WTC11 (cell line): Measurements from ENCODE around the gene TREM1. TPM values are rescaled to one million over a fixed set of nuclear protein-coding genes. Genes with fewer than 3 reads are reported as not detected.

Experiments
- ATAC-seq: fragments of 200-7000 bp; cut with Tn5 transposase; 2 replicates; pipeline ENCODE4 v1.10.0; 2021; ENCODE audit warnings: mild to moderate bottlenecking, moderate library complexity
- CTCF ChIA-PET: fragments of 300-600 bp; sonication (Branson Sonifier 250); formaldehyde crosslinking; loops from one replicate; lab custom pipeline; 2021; ENCODE audit warnings: antibody characterized with exemption; lab: Charles Lee
- POLR2A ChIA-PET: fragments of 350-600 bp; sonication (Branson Sonifier 250); formaldehyde crosslinking; loops from one replicate; lab custom pipeline; 2021; ENCODE audit warnings: antibody characterized with exemption; lab: Charles Lee
- DNase-seq: peaks from one replicate; pipeline ENCODE4 v3.0.0; 2021; ENCODE audit warnings: low spot score
- H3K27ac Mint-ChIP-seq: 2 replicates; pipeline ENCODE4 v1.8.0; 2021; ENCODE audit warnings: mixed read lengths
- H3K27me3 Mint-ChIP-seq: 2 replicates; pipeline ENCODE4 v1.8.0; 2021; ENCODE audit warnings: low read depth, mild to moderate bottlenecking, moderate library complexity, mixed read lengths
- H3K36me3 Mint-ChIP-seq: 2 replicates; pipeline ENCODE4 v1.8.0; 2021; ENCODE audit warnings: mixed read lengths
- H3K4me1 Mint-ChIP-seq: 2 replicates; pipeline ENCODE4 v1.8.0; 2022; ENCODE audit warnings: mixed read lengths
- H3K4me3 Mint-ChIP-seq: 2 replicates; pipeline ENCODE4 v1.8.0; 2021; ENCODE audit warnings: mild to moderate bottlenecking, moderate library complexity, mixed read lengths
- H3K9me3 Mint-ChIP-seq: 2 replicates; pipeline ENCODE4 v1.8.0; 2021; ENCODE audit warnings: mixed read lengths
- CBFB ChIP-seq: sonication (generic); formaldehyde crosslinking; IDR thresholded peaks from 2 replicates; pipeline ENCODE4 v1.8.1; 2022; ENCODE audit warnings: mild to moderate bottlenecking, low read depth, missing genetic modification reagents
- E2F1 ChIP-seq: sonication (generic); formaldehyde crosslinking; IDR thresholded peaks from 2 replicates; pipeline ENCODE4 v1.8.0; 2022; ENCODE audit warnings: mild to moderate bottlenecking, missing genetic modification reagents
- ERG ChIP-seq: fragments of 250-450 bp; sonication (Bioruptor Pico); IDR thresholded peaks from 2 replicates; pipeline ENCODE4 v1.8.0; 2021; ENCODE audit warnings: mild to moderate bottlenecking
- GTF2I ChIP-seq: fragments of 250-450 bp; sonication (Bioruptor Pico); conservative IDR thresholded peaks from 2 replicates; pipeline ENCODE4 v1.4.0; 2021; ENCODE audit warnings: mild to moderate bottlenecking
- HMGA2 ChIP-seq: fragments of 250-450 bp; sonication (Bioruptor Pico); IDR thresholded peaks from 2 replicates; pipeline ENCODE4 v1.4.0; 2021; ENCODE audit warnings: mild to moderate bottlenecking, moderate library complexity
- IRF1 ChIP-seq: sonication (generic); formaldehyde crosslinking; IDR thresholded peaks from 2 replicates; pipeline ENCODE4 v1.8.0; 2023; ENCODE audit warnings: missing genetic modification reagents
- JAZF1 ChIP-seq: fragments of 250-450 bp; sonication (Bioruptor Pico); IDR thresholded peaks from 2 replicates; pipeline ENCODE4 v1.9.0; 2021; ENCODE audit warnings: moderate library complexity, mild to moderate bottlenecking, inconsistent platforms
- NR2C2 ChIP-seq: sonication (generic); formaldehyde crosslinking; IDR thresholded peaks from 2 replicates; pipeline ENCODE4 v1.8.0; 2022; ENCODE audit warnings: mild to moderate bottlenecking, missing genetic modification reagents
- SP1 ChIP-seq: sonication (generic); formaldehyde crosslinking; conservative IDR thresholded peaks from 2 replicates; pipeline ENCODE4 v1.8.1; 2022; ENCODE audit warnings: missing genetic modification reagents
- TP53 ChIP-seq: sonication (generic); formaldehyde crosslinking; IDR thresholded peaks from 2 replicates; pipeline ENCODE4 v1.8.1; 2023; ENCODE audit warnings: mild to moderate bottlenecking, missing genetic modification reagents
- USF1 ChIP-seq: sonication (generic); formaldehyde crosslinking; IDR thresholded peaks from 2 replicates; pipeline ENCODE4 v1.8.0; 2022; ENCODE audit warnings: mild to moderate bottlenecking, missing genetic modification reagents
- USF2 ChIP-seq: sonication (generic); formaldehyde crosslinking; IDR thresholded peaks from 2 replicates; pipeline ENCODE4 v1.8.1; 2023; ENCODE audit warnings: mild to moderate bottlenecking, missing genetic modification reagents, moderate library complexity
- ZBTB43 ChIP-seq: sonication (generic); formaldehyde crosslinking; IDR thresholded peaks from 2 replicates; pipeline ENCODE4 v1.8.1; 2023; ENCODE audit warnings: mild to moderate bottlenecking, missing genetic modification reagents
- ZNF425 ChIP-seq: fragments of 250-450 bp; sonication (Bioruptor Pico); conservative IDR thresholded peaks from 2 replicates; pipeline ENCODE4 v1.9.0; 2021; ENCODE audit warnings: mild to moderate bottlenecking
- ZNF532 ChIP-seq: fragments of 250-450 bp; sonication (Bioruptor Pico); IDR thresholded peaks from 2 replicates; pipeline ENCODE4 v1.9.0; 2021; ENCODE audit warnings: mild to moderate bottlenecking, borderline replicate concordance
- ZSCAN18 ChIP-seq: fragments of 250-450 bp; sonication (Bioruptor Pico); IDR thresholded peaks from 2 replicates; pipeline ENCODE4 v2.1.2; 2022; ENCODE audit warnings: mild to moderate bottlenecking, moderate library complexity
- total RNA-seq: library from RNA; stranded (reverse); gene quantifications from 3 replicates; pipeline ENCODE4 v1.2.3, GENCODE V29; 2021

Gene TREM1
- total RNA-seq, 1 experiment from 2014 or later = not detected

GRCh38 chr6:41247882-41248705 lies 38.4 kb downstream of the TREM1 start:
- Mint-ChIP-seq H3K4me1 (no peaks in the 10 kb centered on the region), H3K27ac (no peak overlapping the region), H3K36me3 (no peaks in the 10 kb centered on the region), H3K4me3 (no peak overlapping the region), H3K27me3 (peaks cover 28% of the 10 kb centered on the region), H3K9me3 (peaks cover 4% of the 10 kb centered on the region; the same call in 1 of the 2 replicates)
- no peak for ATAC-seq
- DNase-seq = no peak
- TF ChIP-seq HMGA2 (CRISPR knock-in tag) (no peak), USF1 (CRISPR knock-in tag) (no peak), SP1 (CRISPR knock-in tag) (no peak), USF2 (CRISPR knock-in tag) (no peak), ZBTB43 (CRISPR knock-in tag) (no peak)
- POLR2A ChIA-PET = interaction anchor here (0.6 kb wide), 1 partner anchor 9 kb away, joined by 4 read pairs; no protein-coding TSS in a partner anchor
- CTCF ChIA-PET = no interaction called here

GRCh38 chr6:41247288-41247865 lies 39.1 kb downstream of the TREM1 start:
- Mint-ChIP-seq H3K4me1 (no peaks in the 10 kb centered on the region), H3K9me3 (peaks cover 4% of the 10 kb centered on the region; the same call in 1 of the 2 replicates), H3K27ac (no peak overlapping the region), H3K27me3 (peaks cover 35% of the 10 kb centered on the region), H3K4me3 (no peak overlapping the region), H3K36me3 (no peaks in the 10 kb centered on the region)
- ChIA-PET CTCF (no interaction called here), POLR2A (no interaction called here)
- ATAC-seq (no peak), DNase-seq (no peak)
- TF ChIP-seq ZNF425 (no peak), ZSCAN18 (no peak), IRF1 (CRISPR knock-in tag) (no peak), E2F1 (CRISPR knock-in tag) (no peak), ZNF532 (CRISPR knock-in tag) (no peak), GTF2I (CRISPR knock-in tag) (no peak), ZBTB43 (CRISPR knock-in tag) (no peak), NR2C2 (no peak), CBFB (no peak), SP1 (CRISPR knock-in tag) (no peak), TP53 (CRISPR knock-in tag) (no peak), ERG (CRISPR knock-in tag) (no peak), JAZF1 (CRISPR knock-in tag) (no peak)
